Stimulated activated CD8-positive, alpha-beta memory T cell treated with anti-CD3 and anti-CD28 coated beads, Interleukin-12 subunit alpha, Interleukin-12 subunit beta, amount 100 ng/mL, for 24 hours (primary cell): ENCODE data around the gene MCRS1.
"Not testable (repeated sequence)": the region's sequence is repeated elsewhere in the genome, so short reads cannot be mapped to it uniquely, and the experiment has no call there.

ENCODE experiments used
- DNase-seq: peaks from one replicate; pipeline ENCODE4 v3.0.0-alpha.2; 2020; ENCODE audit errors: extremely low read depth

The MCRS1 gene

DNA sequence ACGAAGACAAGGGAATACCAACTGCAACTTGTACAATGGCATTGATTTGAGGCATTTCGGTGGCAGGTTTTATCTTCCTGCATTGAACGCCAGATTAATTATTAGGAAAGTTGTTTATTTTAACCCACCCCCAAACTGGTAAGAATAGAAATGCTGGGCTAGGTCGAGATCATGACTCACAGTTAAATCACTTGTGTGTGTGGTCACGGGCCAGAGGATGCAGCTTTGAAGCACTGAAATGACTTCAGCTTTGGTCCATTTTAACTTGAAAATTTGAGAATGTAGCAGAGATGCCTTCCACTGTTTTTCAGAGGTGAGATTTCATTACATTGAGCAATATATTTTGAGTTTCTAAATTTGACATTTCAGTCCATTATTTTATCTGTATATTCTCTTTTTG, 52.7 kb downstream of the MCRS1 start:
- no peak for DNase-seq

DNA sequence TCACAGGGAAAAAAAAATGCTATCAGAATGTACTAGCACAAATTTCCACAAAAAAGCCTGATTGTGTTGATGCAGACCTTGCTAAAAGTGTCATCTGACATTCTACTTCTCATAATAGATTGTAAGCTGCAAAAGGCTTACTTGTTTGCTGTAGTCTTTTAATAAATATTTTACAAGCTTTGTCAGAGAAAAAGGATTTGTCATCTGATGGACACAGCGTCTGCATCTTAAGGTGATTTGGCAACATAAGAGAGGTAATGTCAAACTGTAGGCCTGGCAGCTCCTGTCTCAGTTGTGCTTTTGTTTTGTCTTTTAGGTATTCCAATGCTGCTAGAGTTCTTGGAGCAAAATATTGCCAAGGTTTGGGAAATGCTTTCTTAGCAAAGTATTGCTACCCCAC, 55.4 kb downstream of the MCRS1 start:
- no peak for DNase-seq

GRCh38 chr12:49511410-49511809, 56.5 kb downstream of the MCRS1 start:
- DNase-seq: no peak

- not testable (repeated sequence) for DNase-seq
Measured at GRCh38 chr12:49509681-49510080, 58.3 kb downstream of the MCRS1 start.
